GM12878 (cell line): Measurements from ENCODE around the gene TOMM34. TPM values are rescaled to one million over a fixed set of nuclear protein-coding genes. Genes with fewer than 3 reads are reported as not detected.

Experiments
- ATAC-seq: fragments of 200-7000 bp; cut with Tn5 transposase; 3 replicates; pipeline ENCODE4 v1.9.1; 2020; ENCODE audit warnings: mild to moderate bottlenecking, moderate library complexity
- BruUV-seq: library from RNA; stranded (reverse); fragments of 400-500 nt; replicated peaks from 2 replicates; lab custom pipeline; 2021; lab: Mats Ljungman, UMichigan
- CTCF ChIA-PET: fragments of 300-600 bp; sonication (Branson Sonifier 250); formaldehyde crosslinking; extraction: SDS; loops from one replicate; lab custom pipeline; 2021; ENCODE audit warnings: inconsistent platforms; lab: Yijun Ruan, JAX
- POLR2A ChIA-PET: fragments of 350-600 bp; formaldehyde crosslinking; extraction: SDS; loops from one replicate; lab custom pipeline; 2021; ENCODE audit warnings: inconsistent platforms; lab: Charles Lee
- RAD21 ChIA-PET: fragments of 300-600 bp; sonication (Branson Sonifier 250); formaldehyde crosslinking; loops from one replicate; lab custom pipeline; 2023; ENCODE audit warnings: antibody characterized with exemption; ENCODE audit not compliant: unreplicated experiment; lab: Charles Lee
- SMC1A ChIA-PET: fragments of 300-600 bp; sonication (Branson Sonifier 250); formaldehyde crosslinking; loops from one replicate; lab custom pipeline; 2023; ENCODE audit not compliant: unreplicated experiment, uncharacterized antibody; lab: Charles Lee
- DNase-seq: peaks from one replicate; pipeline ENCODE4 v3.0.0-alpha.2; 2011; ENCODE audit warnings: low read depth, low spot score
- FAIRE-seq: peaks from 3 replicates; lab custom pipeline; 2011; peaks lifted over from hg19 to GRCh38; lab: Jason Lieb, UNC
- H2AFZ ChIP-seq: 2 replicates; pipeline ENCODE4 v1.6.0; 2011; ENCODE audit warnings: low read depth, low read length, control low read depth; ENCODE audit not compliant: control insufficient read depth
- H3K27ac ChIP-seq: 2 replicates; pipeline ENCODE4 v1.5.1; 2011; ENCODE audit warnings: control low read depth; ENCODE audit not compliant: control insufficient read depth, insufficient read depth
- H3K27me3 ChIP-seq, 2 experiments: replicated peaks in 1 of 2; 2 replicates each; pipeline versions ENCODE4 v1.6.0 to v1.6.1; 2011; ENCODE audit warnings: low read length in 1 of 2; ENCODE audit not compliant: control insufficient read depth in 2 of 2, insufficient read depth in 2 of 2
- H3K36me3 ChIP-seq, 2 experiments: 2 replicates each; pipeline ENCODE4 v1.5.1; 2011; ENCODE audit warnings: low read length in 1 of 2; ENCODE audit not compliant: control insufficient read depth in 2 of 2, insufficient read depth in 2 of 2
- H3K4me1 ChIP-seq: 2 replicates; pipeline ENCODE4 v1.6.1; 2011; ENCODE audit warnings: mild to moderate bottlenecking, low read length, moderate library complexity, mixed read lengths; ENCODE audit not compliant: control insufficient read depth, insufficient read depth
- H3K4me2 ChIP-seq: 2 replicates; pipeline ENCODE4 v1.6.0; 2011; ENCODE audit warnings: control low read depth; ENCODE audit not compliant: control insufficient read depth, insufficient read depth
- H3K4me3 ChIP-seq: fragments of 200-600 bp; sonication (generic); 2 replicates; pipeline ENCODE4 v1.5.1; 2016
- H3K79me2 ChIP-seq: 2 replicates; pipeline ENCODE4 v1.6.0; 2011; ENCODE audit warnings: low read length; ENCODE audit not compliant: control insufficient read depth, insufficient read depth
- H3K9ac ChIP-seq: 2 replicates; pipeline ENCODE4 v1.8.0; 2011; ENCODE audit warnings: low read length, control low read depth, mixed read lengths; ENCODE audit not compliant: control insufficient read depth, insufficient read depth
- H3K9me3 ChIP-seq: replicated peaks from 3 replicates; pipeline ENCODE4 v1.5.1; 2011; ENCODE audit warnings: mild to moderate bottlenecking, low read length; ENCODE audit not compliant: control insufficient read depth, insufficient read depth
- H4K20me1 ChIP-seq: 2 replicates; pipeline ENCODE4 v1.6.0; 2011; ENCODE audit not compliant: control insufficient read depth, insufficient read depth
- BACH1 ChIP-seq: fragments of 450-650 bp; IDR thresholded peaks from 2 replicates; pipeline ENCODE4 v1.6.1; 2017; ENCODE audit warnings: mild to moderate bottlenecking, borderline replicate concordance
- BCL3 ChIP-seq: IDR thresholded peaks from 2 replicates; pipeline ENCODE4 v1.6.1; 2011; ENCODE audit warnings: borderline replicate concordance, low read depth, mild to moderate bottlenecking, moderate library complexity, low read length; ENCODE audit not compliant: insufficient read depth, poor library complexity, severe bottlenecking
- BHLHE40 ChIP-seq, 2 experiments: fragments of 450-650 bp in 1 of 2; IDR thresholded peaks; 2 replicates each; pipeline ENCODE4 v1.6.1; 2011 to 2017; ENCODE audit warnings: low read depth in 2 of 2, borderline replicate concordance in 1 of 2, improper control_type of control experiment in 1 of 2, low read length in 1 of 2, mild to moderate bottlenecking in 1 of 2
- DPF2 ChIP-seq: fragments of 450-650 bp; IDR thresholded peaks from 2 replicates; pipeline ENCODE4 v1.6.1; 2017; ENCODE audit warnings: mild to moderate bottlenecking
- ESRRA ChIP-seq: IDR thresholded peaks from 2 replicates; pipeline ENCODE4 v1.6.1; 2012; ENCODE audit warnings: mild to moderate bottlenecking, low read length, improper control_type of control experiment
- EZH2 ChIP-seq: IDR thresholded peaks from 2 replicates; pipeline ENCODE4 v1.6.1; 2012; ENCODE audit warnings: low read depth, mild to moderate bottlenecking, control low read depth, inconsistent platforms, low read length, borderline replicate concordance; ENCODE audit not compliant: control insufficient read depth
- IKZF1 ChIP-seq: fragments of 450-650 bp; conservative IDR thresholded peaks from 2 replicates; pipeline ENCODE4 v1.6.1; 2017; ENCODE audit warnings: antibody characterized with exemption, mild to moderate bottlenecking
- LARP7 ChIP-seq: fragments of 450-650 bp; IDR thresholded peaks from 2 replicates; pipeline ENCODE4 v1.6.1; 2017; ENCODE audit warnings: mild to moderate bottlenecking
- MTA3 ChIP-seq: IDR thresholded peaks from 2 replicates; pipeline ENCODE4 v1.6.1; 2012; ENCODE audit warnings: low read length, inconsistent platforms, borderline replicate concordance
- MYC ChIP-seq: IDR thresholded peaks from 2 replicates; pipeline ENCODE4 v1.6.1; 2011; ENCODE audit warnings: mild to moderate bottlenecking, low read length, moderate library complexity, inconsistent platforms; ENCODE audit not compliant: insufficient read depth, insufficient replicate concordance, insufficient read length, severe bottlenecking
- PAX5 ChIP-seq: IDR thresholded peaks from 2 replicates; pipeline ENCODE4 v1.6.1; 2011; ENCODE audit warnings: low read depth, low read length, borderline replicate concordance
- POLR2A ChIP-seq: IDR thresholded peaks from 2 replicates; pipeline ENCODE4 v1.6.1; 2011; ENCODE audit warnings: low read depth, mild to moderate bottlenecking, low read length
- POLR2AphosphoS5 ChIP-seq: IDR thresholded peaks from 2 replicates; pipeline ENCODE4 v1.6.1; 2011; ENCODE audit warnings: mild to moderate bottlenecking, low read length, inconsistent platforms
- SP1 ChIP-seq: IDR thresholded peaks from one replicate; pipeline ENCODE4 v1.6.1; 2011; ENCODE audit warnings: low read depth, low read length
- TAF1 ChIP-seq: IDR thresholded peaks from 2 replicates; pipeline ENCODE4 v1.6.1; 2011; ENCODE audit warnings: mild to moderate bottlenecking, low read depth, low read length, borderline replicate concordance
- YY1 ChIP-seq: IDR thresholded peaks from 2 replicates; pipeline ENCODE4 v1.6.1; 2011; ENCODE audit warnings: low read depth, mild to moderate bottlenecking, low read length
- ZNF687 ChIP-seq: fragments of 450-650 bp; IDR thresholded peaks from 2 replicates; pipeline ENCODE4 v1.6.1; 2017; ENCODE audit warnings: mild to moderate bottlenecking, moderate library complexity
- WGBS: methylation state at CpG from one replicate; pipeline ENCODE4 v1.1.6; 2016; ENCODE audit warnings: low lambda C conversion rate; ENCODE audit not compliant: insufficient replicate concordance, insufficient coverage; ENCODE audit errors: missing lambda C conversion rate; 5-methylcytosine and 5-hydroxymethylcytosine counted together
- in situ Hi-C: fragments of 300-500 bp; cut with MboI; formaldehyde crosslinking; loops from 9 replicates; pipeline ENCODE4 v1.14.3; 2018; ENCODE audit warnings: mixed read lengths
- intact Hi-C: fragments of 100-400 bp; cut with micrococcal nuclease; formaldehyde crosslinking; loops from one replicate; pipeline ENCODE4 v1.14.2; 2022; ENCODE audit not compliant: unreplicated experiment
- polyA plus RNA-seq, 11 experiments: library from polyadenylated mRNA; depleted of rRNA in 4 of 11; unstranded in 6 of 11; stranded (reverse) in 5 of 11; fragments of >200 nt; fragmentation: Nextera tagmentation in 4 of 11; fragmentation: Illumina TruSeq in 1 of 11; extraction: Ambion mirVana in 4 of 11; extraction: Trizol in 1 of 11; gene quantifications; 1 replicate in 1 of 11; 2 replicates in 10 of 11; pipeline versions ENCODE4 v1.2.1 to v1.2.3, GENCODE V29; 2011 to 2016; ENCODE audit warnings: inconsistent platforms in 2 of 11, missing spikeins in 2 of 11, low read depth in 1 of 11
- total RNA-seq, 4 experiments: library from RNA; depleted of rRNA in 3 of 4; stranded (reverse); fragments of >200 nt in 3 of 4; fragmentation: Illumina TruSeq in 1 of 4; extraction: Trizol in 1 of 4; gene quantifications; 2 replicates each; pipeline versions ENCODE4 v1.2.1 to v1.2.3, GENCODE V29; 2013 to 2021

The TOMM34 gene
- total and polyA plus RNA-seq, 10 of the 15 experiments (the other 5 are each of a cell fraction or from before 2014, with no cell fraction given), result 14.0 to 73.8 (median 43.9) TPM

GRCh38 chr20:44909872-44910689 is 50.1 kb downstream of the TOMM34 start, which contains the start of gene PABPC1L:
PABPC1L (plus strand) TSS chr20:44910060; CDS start chr20:44910144, 84 bp downstream.
- POLR2A ChIA-PET, result interaction anchor here (0.6 to 1.7 kb wide), 8 partner anchors 14 to 353 kb away, joined by 3 to 10 read pairs (median 5); partner anchors contain the start of genes STK4 and YWHAB
- H3K4me3 ChIP-seq, result peak within 1 kb of the TSS; percentile 91
- no peaks in the 10 kb centered on the region for H4K20me1 ChIP-seq
- no TSS peak for BruUV-seq
- H3K79me2 ChIP-seq, result no peaks in the 10 kb centered on the region
- ATAC-seq, result peak; percentile 98
- in situ Hi-C loops, result no loop called here
- no peak within 1 kb of the TSS; the same call in 1 of the 2 replicates for H3K27ac ChIP-seq
- RAD21 ChIA-PET, result interaction anchor here (0.6 to 1.3 kb wide), 10 partner anchors 15 to 124 kb away, joined by 3 to 7 read pairs (median 4); partner anchors contain the start of genes TOMM34 and YWHAB
- no peak for FAIRE-seq
- H3K4me1 ChIP-seq, result peaks cover 3% of the 10 kb centered on the region
- peak within 1 kb of the TSS; percentile 81 for H3K4me2 ChIP-seq
- H3K9ac ChIP-seq, result peak within 1 kb of the TSS; percentile 41
- CTCF ChIA-PET, result interaction anchor here (0.6 to 5.2 kb wide), 12 partner anchors 12 to 464 kb away, joined by 3 to 30 read pairs (median 3); no protein-coding TSS in a partner anchor
- peaks cover 5 to 14% of the 10 kb centered on the region in 2 experiments; a peak in 3 of 4 replicates for H3K36me3 ChIP-seq
- SMC1A ChIA-PET, result interaction anchor here (0.9 to 3.6 kb wide), 9 partner anchors 14 to 202 kb away, joined by 3 to 18 read pairs (median 4); partner anchors contain the start of gene TOMM34
- peak within 1 kb of the TSS; percentile 70 for H2AFZ ChIP-seq
- 3% methylated on average over 46 of the region's 61 CpGs for WGBS
- peak; percentile 13 for DNase-seq
- no peaks in the 10 kb centered on the region for H3K27me3 ChIP-seq
- no peaks in the 10 kb centered on the region for H3K9me3 ChIP-seq
- intact Hi-C loops, result loop anchor here (5.0 kb wide), 1 partner anchor 187 kb away; no protein-coding TSS in a partner anchor
- TF ChIP-seq IKZF1 (0 out of 2 replicates have a peak, but pooled peaks have one; percentile 34), POLR2A (peak; percentile 85), PAX5 (0 out of 2 replicates have a peak, but pooled peaks have one; percentile 65), EZH2 (no peak), TAF1 (no peak), YY1 (0 out of 2 replicates have a peak, but pooled peaks have one; percentile 31), ESRRA (no peak), BHLHE40 (IDR thresholded peaks at IDR 0.05; ENCODE audit: borderline replicate concordance in 1 of 2, low read depth in 2 of 2, low read length in 1 of 2) (peak in 1 of 2 experiments; percentile 50; a peak in 1 of 4 replicates), BACH1 (peak; percentile 77), SP1 (peak; percentile 27), BCL3 (peak; percentile 84), LARP7 (peak; percentile 39; the same call in 1 of the 2 replicates), MYC (no peak), ZNF687 (peak; percentile 62), MTA3 (0 out of 2 replicates have a peak, but pooled peaks have one; percentile 10), POLR2AphosphoS5 (peak; percentile 48; the same call in 1 of the 2 replicates), DPF2 (peak; percentile 37; the same call in 1 of the 2 replicates)
